ENCODE measurements around the gene SUCLG2.
"Not testable (repeated sequence)": the region's sequence is repeated elsewhere in the genome, so short reads cannot be mapped to it uniquely, and the experiment has no call there.

The SUCLG2 gene

DNA sequence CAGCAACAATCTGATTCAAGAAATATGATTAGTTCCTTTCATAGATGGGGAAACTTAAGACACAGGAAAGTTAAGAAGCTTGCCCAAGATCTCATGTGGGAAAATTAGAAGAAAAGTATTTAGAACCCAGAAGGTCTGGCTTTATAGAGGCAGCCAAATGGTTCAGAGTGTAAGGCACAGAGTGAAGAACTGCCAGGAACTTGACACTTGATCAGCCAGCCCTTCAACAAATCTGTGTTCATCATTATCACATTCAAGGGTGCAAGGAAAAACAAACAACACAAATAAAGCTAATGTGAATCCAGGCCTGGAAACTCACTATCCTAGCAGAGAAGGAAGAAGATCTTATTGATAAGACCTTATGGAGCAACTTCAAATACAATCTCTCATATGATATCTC lies 62.4 kb downstream of the SUCLG2 start:
- no peak overlapping the region for H3K4me3 ChIP-seq (ENCODE audit: low read length in 2 of 2)
- no peaks in the 10 kb centered on the region for H3K27me3 ChIP-seq (ENCODE audit: control insufficient read depth in 1 of 2, insufficient read depth in 2 of 2, low read length in 2 of 2)
- H3K36me3 ChIP-seq (ENCODE audit: control insufficient read depth in 2 of 2, insufficient read depth in 2 of 2, low read length in 2 of 2), result peaks cover 0 to 2% of the 10 kb centered on the region in 2 donors
- H3K27ac ChIP-seq (ENCODE audit: low read length), result no peak overlapping the region
- H3K9ac ChIP-seq (ENCODE audit: low read length in 2 of 2), result no peak overlapping the region
- H3K9me3 ChIP-seq (ENCODE audit: control insufficient read depth in 2 of 2, low read length in 2 of 2), result no peaks in the 10 kb centered on the region
- H3K4me1 ChIP-seq (ENCODE audit: control insufficient read depth, insufficient read depth, low read length), result no peaks in the 10 kb centered on the region

DNA sequence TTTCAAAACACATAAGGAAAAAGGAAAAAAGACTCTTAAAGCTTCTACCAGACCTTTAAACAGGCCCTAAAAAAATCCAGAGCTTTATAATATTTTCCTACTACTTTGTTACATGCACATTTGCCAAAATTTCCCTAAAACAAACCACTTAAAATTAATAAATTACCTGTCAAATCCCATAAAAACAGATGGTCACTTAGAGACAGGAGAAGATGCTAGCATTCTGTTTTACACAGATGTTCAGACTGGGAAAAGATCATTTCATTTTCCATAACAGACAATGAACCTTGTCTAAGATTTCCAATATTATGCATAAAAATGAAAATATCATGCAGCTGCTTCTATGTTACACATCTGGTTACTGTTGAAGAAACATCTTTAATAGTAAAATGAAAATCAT lies 66.6 kb downstream of the SUCLG2 start:
- no peaks in the 10 kb centered on the region for H3K9me3 ChIP-seq (ENCODE audit: control insufficient read depth in 2 of 2, low read length in 2 of 2)
- H3K36me3 ChIP-seq (ENCODE audit: control insufficient read depth in 2 of 2, insufficient read depth in 2 of 2, low read length in 2 of 2), result no peaks in the 10 kb centered on the region
- no peaks in the 10 kb centered on the region for H3K4me1 ChIP-seq (ENCODE audit: control insufficient read depth, insufficient read depth, low read length)
- H3K27me3 ChIP-seq (ENCODE audit: control insufficient read depth in 1 of 2, insufficient read depth in 2 of 2, low read length in 2 of 2), result no peaks in the 10 kb centered on the region
- H3K9ac ChIP-seq (ENCODE audit: low read length in 2 of 2), result no peak overlapping the region
- H3K27ac ChIP-seq (ENCODE audit: low read length), result no peak overlapping the region
- no peak overlapping the region for H3K4me3 ChIP-seq (ENCODE audit: low read length in 2 of 2)

DNA sequence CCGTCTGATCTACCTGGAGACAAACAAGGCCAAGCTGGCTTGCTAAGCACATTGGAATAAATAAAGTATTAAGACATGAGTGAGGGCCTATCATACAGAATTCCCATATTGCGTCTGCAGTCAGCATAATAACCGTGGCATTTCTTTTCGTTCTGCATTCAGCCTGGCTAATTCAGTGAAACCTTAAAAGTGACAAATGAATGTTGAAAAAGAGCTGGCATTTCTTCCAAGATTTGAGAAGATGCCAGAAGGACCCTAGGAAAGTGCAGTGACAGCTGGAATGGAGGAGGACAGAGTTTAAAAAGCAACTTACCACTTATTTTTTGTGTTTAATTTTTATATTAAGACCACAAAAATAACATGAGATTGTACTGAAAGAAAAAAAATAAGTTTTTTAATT lies 67.1 kb downstream of the SUCLG2 start:
- Histone ChIP-seq H3K4me1 (ENCODE audit: control insufficient read depth, insufficient read depth, low read length) (no peaks in the 10 kb centered on the region), H3K36me3 (ENCODE audit: control insufficient read depth in 2 of 2, insufficient read depth in 2 of 2, low read length in 2 of 2) (no peaks in the 10 kb centered on the region), H3K9ac (ENCODE audit: low read length in 2 of 2) (no peak overlapping the region), H3K27ac (ENCODE audit: low read length) (no peak overlapping the region), H3K9me3 (ENCODE audit: control insufficient read depth in 2 of 2, low read length in 2 of 2) (no peaks in the 10 kb centered on the region), H3K27me3 (ENCODE audit: control insufficient read depth in 1 of 2, insufficient read depth in 2 of 2, low read length in 2 of 2) (no peaks in the 10 kb centered on the region), H3K4me3 (ENCODE audit: low read length in 2 of 2) (no peak overlapping the region)

DNA sequence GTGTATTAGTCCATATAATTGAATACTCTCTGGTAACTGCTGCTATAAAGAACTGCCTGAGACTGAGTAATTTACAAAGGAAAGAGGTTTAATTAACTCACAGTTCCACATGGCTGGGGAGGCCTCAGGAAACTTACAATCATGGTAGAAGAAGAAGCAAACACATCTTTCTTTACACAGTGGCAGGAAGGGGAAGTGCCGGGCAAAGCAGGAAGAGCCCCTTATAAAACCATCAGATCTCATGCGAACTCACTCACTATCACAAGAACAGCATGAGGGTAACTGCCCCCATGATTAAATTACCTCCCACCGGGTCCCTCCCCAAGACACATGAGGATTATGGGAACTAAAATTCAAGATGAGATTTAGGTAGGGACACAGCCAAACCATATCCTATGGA lies 69.8 kb downstream of the SUCLG2 start:
- not testable (repeated sequence) for H3K27me3 ChIP-seq (ENCODE audit: control insufficient read depth in 1 of 2, insufficient read depth in 2 of 2, low read length in 2 of 2); H3K36me3 ChIP-seq (ENCODE audit: control insufficient read depth in 2 of 2, insufficient read depth in 2 of 2, low read length in 2 of 2); H3K4me1 ChIP-seq (ENCODE audit: control insufficient read depth, insufficient read depth, low read length); H3K27ac ChIP-seq (ENCODE audit: low read length); H3K9ac ChIP-seq (ENCODE audit: low read length in 2 of 2); H3K9me3 ChIP-seq (ENCODE audit: control insufficient read depth in 2 of 2, low read length in 2 of 2); H3K4me3 ChIP-seq (ENCODE audit: low read length in 2 of 2)

DNA sequence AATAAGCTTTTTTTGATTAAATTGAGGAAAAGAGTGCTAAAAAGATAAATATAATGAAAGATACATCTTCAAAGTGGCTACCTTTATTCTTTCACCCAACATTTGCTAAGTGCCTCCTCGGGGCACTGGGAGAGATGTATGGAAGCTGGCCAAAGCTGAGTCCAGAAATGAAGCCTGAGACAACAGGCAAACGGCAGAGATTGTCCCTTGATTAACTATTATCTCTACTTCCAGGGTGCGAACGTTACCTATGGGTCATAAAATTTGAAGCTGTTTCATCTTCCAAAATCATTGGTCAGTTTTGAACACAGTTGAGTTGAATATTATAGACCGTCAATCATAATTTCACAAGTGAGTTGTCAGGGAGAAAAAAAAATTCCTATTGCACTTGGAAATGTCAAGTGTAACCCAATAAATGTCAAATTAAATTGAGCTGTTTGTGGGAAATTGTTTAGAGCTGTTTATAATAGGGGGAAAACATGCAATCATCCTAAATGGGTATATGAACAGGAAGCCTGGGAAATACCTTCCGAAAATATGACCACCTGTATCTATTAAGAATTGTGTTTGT lies 73.9 kb downstream of the SUCLG2 start:
- H3K4me3 ChIP-seq (ENCODE audit: low read length in 2 of 2), result no peak overlapping the region
- H3K4me1 ChIP-seq (ENCODE audit: control insufficient read depth, insufficient read depth, low read length), result no peaks in the 10 kb centered on the region
- H3K36me3 ChIP-seq (ENCODE audit: control insufficient read depth in 2 of 2, insufficient read depth in 2 of 2, low read length in 2 of 2), result no peaks in the 10 kb centered on the region
- H3K9ac ChIP-seq (ENCODE audit: low read length in 2 of 2), result no peak overlapping the region
- no peaks in the 10 kb centered on the region for H3K9me3 ChIP-seq (ENCODE audit: control insufficient read depth in 2 of 2, low read length in 2 of 2)
- H3K27ac ChIP-seq (ENCODE audit: low read length), result no peak overlapping the region
- H3K27me3 ChIP-seq (ENCODE audit: control insufficient read depth in 1 of 2, insufficient read depth in 2 of 2, low read length in 2 of 2), result no peaks in the 10 kb centered on the region

DNA sequence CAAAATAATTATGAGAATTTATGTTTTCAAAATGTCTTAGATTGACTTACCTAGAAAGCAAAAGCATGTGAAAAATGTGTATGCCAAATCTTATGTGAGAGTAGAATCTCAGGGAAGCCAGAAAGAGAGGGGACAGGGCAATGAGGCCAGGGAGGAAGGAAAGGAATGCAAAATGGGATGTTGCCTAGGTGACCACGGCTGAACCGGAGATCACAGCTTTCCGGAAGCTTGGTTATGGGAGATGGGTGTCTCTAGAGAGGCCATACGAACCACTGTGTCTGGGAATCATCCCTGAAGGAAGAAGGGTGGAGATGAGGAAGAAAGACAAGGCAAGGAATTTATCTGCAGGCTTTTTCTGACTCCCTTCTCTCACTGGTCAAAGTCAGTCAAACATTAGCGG lies 76.0 kb downstream of the SUCLG2 start:
- Histone ChIP-seq H3K9ac (ENCODE audit: low read length in 2 of 2) (no peak overlapping the region), H3K27me3 (ENCODE audit: control insufficient read depth in 1 of 2, insufficient read depth in 2 of 2, low read length in 2 of 2) (no peaks in the 10 kb centered on the region), H3K4me1 (ENCODE audit: control insufficient read depth, insufficient read depth, low read length) (no peaks in the 10 kb centered on the region), H3K27ac (ENCODE audit: low read length) (no peak overlapping the region), H3K9me3 (ENCODE audit: control insufficient read depth in 2 of 2, low read length in 2 of 2) (no peaks in the 10 kb centered on the region), H3K4me3 (ENCODE audit: low read length in 2 of 2) (no peak overlapping the region), H3K36me3 (ENCODE audit: control insufficient read depth in 2 of 2, insufficient read depth in 2 of 2, low read length in 2 of 2) (no peaks in the 10 kb centered on the region)

DNA sequence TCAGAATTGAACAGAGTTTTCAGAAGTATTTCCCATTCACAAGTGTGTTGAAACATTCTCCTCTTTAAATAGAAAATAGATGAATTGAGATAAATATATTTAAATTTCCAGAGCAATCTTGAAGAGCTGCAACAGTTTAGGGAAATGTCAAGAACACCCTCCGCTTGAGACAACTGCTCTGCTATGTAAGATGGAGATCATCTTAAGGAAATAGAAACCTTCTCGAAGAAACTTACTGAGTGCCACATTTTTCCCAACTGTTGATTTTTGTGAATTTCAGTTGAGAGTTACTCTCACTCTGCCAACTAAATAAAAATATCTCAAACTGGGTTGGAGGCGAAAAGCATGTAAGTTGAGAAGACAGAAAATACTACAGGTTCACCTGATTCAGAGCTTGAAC lies 78.0 kb downstream of the SUCLG2 start:
- H3K27me3 ChIP-seq (ENCODE audit: control insufficient read depth in 1 of 2, insufficient read depth in 2 of 2, low read length in 2 of 2), result no peaks in the 10 kb centered on the region
- H3K36me3 ChIP-seq (ENCODE audit: control insufficient read depth in 2 of 2, insufficient read depth in 2 of 2, low read length in 2 of 2), result no peaks in the 10 kb centered on the region
- no peak overlapping the region for H3K9ac ChIP-seq (ENCODE audit: low read length in 2 of 2)
- no peaks in the 10 kb centered on the region for H3K9me3 ChIP-seq (ENCODE audit: control insufficient read depth in 2 of 2, low read length in 2 of 2)
- H3K4me3 ChIP-seq (ENCODE audit: low read length in 2 of 2), result no peak overlapping the region
- H3K27ac ChIP-seq (ENCODE audit: low read length), result no peak overlapping the region
- no peaks in the 10 kb centered on the region for H3K4me1 ChIP-seq (ENCODE audit: control insufficient read depth, insufficient read depth, low read length)

DNA sequence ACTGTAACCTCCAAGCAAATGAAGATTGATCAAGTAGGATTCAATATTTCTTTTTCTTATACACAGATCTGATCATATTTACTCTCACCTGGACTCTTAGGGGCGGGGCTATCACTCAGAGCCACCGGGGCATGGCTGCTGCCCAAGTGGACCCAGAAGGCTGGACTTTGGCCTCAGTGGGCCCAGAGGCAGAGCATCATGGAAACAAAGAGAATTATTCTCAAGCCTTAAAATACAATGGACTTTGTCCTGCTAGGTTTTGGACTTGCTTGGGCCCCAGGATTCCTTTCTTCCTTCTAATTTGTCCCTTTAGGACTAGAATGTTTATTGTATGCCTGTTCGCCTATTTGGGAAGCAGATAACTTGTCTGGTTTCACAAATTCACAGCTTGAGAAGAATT lies 85.1 kb downstream of the SUCLG2 start:
- H3K9me3 ChIP-seq (ENCODE audit: control insufficient read depth in 2 of 2, low read length in 2 of 2), result no peaks in the 10 kb centered on the region
- H3K4me1 ChIP-seq (ENCODE audit: control insufficient read depth, insufficient read depth, low read length), result no peaks in the 10 kb centered on the region
- no peak overlapping the region for H3K27ac ChIP-seq (ENCODE audit: low read length)
- H3K9ac ChIP-seq (ENCODE audit: low read length in 2 of 2), result no peak overlapping the region
- no peaks in the 10 kb centered on the region for H3K27me3 ChIP-seq (ENCODE audit: control insufficient read depth in 1 of 2, insufficient read depth in 2 of 2, low read length in 2 of 2)
- no peaks in the 10 kb centered on the region for H3K36me3 ChIP-seq (ENCODE audit: control insufficient read depth in 2 of 2, insufficient read depth in 2 of 2, low read length in 2 of 2)
- no peak overlapping the region for H3K4me3 ChIP-seq (ENCODE audit: low read length in 2 of 2)

DNA sequence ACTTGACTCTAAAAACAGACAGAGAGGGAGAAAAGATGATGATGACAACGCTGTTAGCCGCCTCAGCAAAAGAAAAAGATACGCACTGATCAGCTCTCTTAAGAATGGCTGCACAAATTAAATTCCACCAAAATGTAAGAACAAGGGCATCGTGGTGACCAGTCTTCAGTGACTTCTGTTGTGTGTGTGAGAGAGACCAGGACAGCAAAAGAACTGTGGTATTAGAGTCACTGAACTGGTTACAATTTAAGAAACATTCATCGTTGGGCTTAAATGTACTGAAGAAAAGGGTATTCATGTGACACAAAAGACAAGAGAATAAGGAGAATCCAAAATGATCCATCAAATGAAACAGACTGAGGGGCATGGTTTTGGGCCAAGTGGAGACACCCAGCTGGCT lies 86.5 kb downstream of the SUCLG2 start:
- H3K9me3 ChIP-seq (ENCODE audit: control insufficient read depth in 2 of 2, low read length in 2 of 2), result no peaks in the 10 kb centered on the region
- H3K4me3 ChIP-seq (ENCODE audit: low read length in 2 of 2), result no peak overlapping the region
- no peak overlapping the region for H3K27ac ChIP-seq (ENCODE audit: low read length)
- no peak overlapping the region for H3K9ac ChIP-seq (ENCODE audit: low read length in 2 of 2)
- H3K36me3 ChIP-seq (ENCODE audit: control insufficient read depth in 2 of 2, insufficient read depth in 2 of 2, low read length in 2 of 2), result no peaks in the 10 kb centered on the region
- no peaks in the 10 kb centered on the region for H3K4me1 ChIP-seq (ENCODE audit: control insufficient read depth, insufficient read depth, low read length)
- no peaks in the 10 kb centered on the region for H3K27me3 ChIP-seq (ENCODE audit: control insufficient read depth in 1 of 2, insufficient read depth in 2 of 2, low read length in 2 of 2)

DNA sequence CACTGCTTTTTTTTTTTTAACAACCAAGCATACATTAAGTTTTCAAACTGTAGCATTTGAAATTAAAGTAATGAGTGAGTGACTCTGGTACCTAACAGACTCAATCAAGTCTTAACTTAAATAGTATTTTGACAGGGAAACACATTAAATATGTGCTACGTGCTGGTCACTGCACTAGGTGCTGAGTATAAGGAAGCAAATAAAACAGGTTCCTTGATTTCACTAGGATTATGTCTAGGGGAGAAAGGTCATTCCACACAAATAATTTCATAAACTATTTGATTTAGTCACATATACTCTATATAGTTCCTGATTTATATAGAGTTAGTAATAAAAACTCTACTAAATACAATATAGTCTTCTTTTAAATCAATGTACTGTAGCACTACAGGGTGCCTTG lies 89.4 kb downstream of the SUCLG2 start:
- H3K4me3 ChIP-seq (ENCODE audit: low read length in 2 of 2), result no peak overlapping the region
- no peak overlapping the region for H3K27ac ChIP-seq (ENCODE audit: low read length)
- no peaks in the 10 kb centered on the region for H3K27me3 ChIP-seq (ENCODE audit: control insufficient read depth in 1 of 2, insufficient read depth in 2 of 2, low read length in 2 of 2)
- no peak overlapping the region for H3K9ac ChIP-seq (ENCODE audit: low read length in 2 of 2)
- no peaks in the 10 kb centered on the region for H3K9me3 ChIP-seq (ENCODE audit: control insufficient read depth in 2 of 2, low read length in 2 of 2)
- no peaks in the 10 kb centered on the region for H3K36me3 ChIP-seq (ENCODE audit: control insufficient read depth in 2 of 2, insufficient read depth in 2 of 2, low read length in 2 of 2)
- no peaks in the 10 kb centered on the region for H3K4me1 ChIP-seq (ENCODE audit: control insufficient read depth, insufficient read depth, low read length)

DNA sequence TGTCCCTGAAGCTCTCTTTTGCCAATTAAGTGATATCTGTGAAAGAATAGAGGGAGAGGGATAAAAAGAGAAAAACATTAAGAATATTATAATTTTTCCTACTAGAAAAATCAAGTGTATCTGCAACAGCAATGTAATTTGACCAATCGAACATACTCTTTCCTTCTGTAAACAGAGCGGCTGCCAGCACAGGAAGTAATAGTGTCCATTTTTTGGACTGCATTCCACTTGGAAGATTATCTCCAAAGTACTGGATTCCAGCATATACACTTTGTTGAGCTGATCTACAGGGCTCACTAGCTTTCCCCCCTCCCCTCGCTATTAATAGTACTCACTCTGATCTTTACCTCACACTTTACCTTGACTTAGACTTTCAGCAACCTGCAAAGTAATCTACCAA lies 90.4 kb downstream of the SUCLG2 start:
- H3K9ac ChIP-seq (ENCODE audit: low read length in 2 of 2), result no peak overlapping the region
- no peak overlapping the region for H3K4me3 ChIP-seq (ENCODE audit: low read length in 2 of 2)
- H3K9me3 ChIP-seq (ENCODE audit: control insufficient read depth in 2 of 2, low read length in 2 of 2), result no peaks in the 10 kb centered on the region
- no peak overlapping the region for H3K27ac ChIP-seq (ENCODE audit: low read length)
- no peaks in the 10 kb centered on the region for H3K4me1 ChIP-seq (ENCODE audit: control insufficient read depth, insufficient read depth, low read length)
- H3K27me3 ChIP-seq (ENCODE audit: control insufficient read depth in 1 of 2, insufficient read depth in 2 of 2, low read length in 2 of 2), result no peaks in the 10 kb centered on the region
- H3K36me3 ChIP-seq (ENCODE audit: control insufficient read depth in 2 of 2, insufficient read depth in 2 of 2, low read length in 2 of 2), result peaks cover 0 to 1% of the 10 kb centered on the region in 2 donors
